GM19452 (cell line): ENCODE results near the gene MYO15A.

Source experiments
- ATAC-seq: cut with Tn5 transposase; IDR thresholded peaks from one replicate; pipeline ENCODE4 v1.9.1; 2021; ENCODE audit not compliant: unreplicated experiment

The MYO15A gene

GRCh38 chr17:18182978-18183333 is 74.4 kb downstream of the MYO15A start:
- ATAC-seq, result peak; percentile 39

- peak; percentile 76 for ATAC-seq
Observed at GRCh38 chr17:18183334-18184142, 75.0 kb downstream of the MYO15A start, which contains the start of gene ALKBH5. Gene ALKBH5, plus strand, starts transcription at chr17:18183828. Its CDS starts 416 bp downstream, at chr17:18184244.

- ATAC-seq, result no peak
Observed at GRCh38 chr17:18184143-18185031, 75.8 kb downstream of the MYO15A start.

- ATAC-seq, result no peak
Observed at GRCh38 chr17:18185391-18185790, 76.8 kb downstream of the MYO15A start.

- no peak for ATAC-seq
Observed at GRCh38 chr17:18185832-18186626, 77.5 kb downstream of the MYO15A start.

- no peak for ATAC-seq
Observed at GRCh38 chr17:18186627-18186982, 78.0 kb downstream of the MYO15A start.

GRCh38 chr17:18187226-18187625 is 78.7 kb downstream of the MYO15A start:
- ATAC-seq, result no peak

GRCh38 chr17:18187821-18188761 is 79.5 kb downstream of the MYO15A start:
- ATAC-seq, result no peak

GRCh38 chr17:18190628-18191235 is 82.2 kb downstream of the MYO15A start:
- ATAC-seq, result no peak

GRCh38 chr17:18191236-18191667 is 82.7 kb downstream of the MYO15A start:
- ATAC-seq, result no peak

GRCh38 chr17:18191967-18192366 is 83.4 kb downstream of the MYO15A start:
- ATAC-seq, result no peak

GRCh38 chr17:18194394-18194793 is 85.8 kb downstream of the MYO15A start:
- ATAC-seq, result no peak

- ATAC-seq, result no peak
Observed at GRCh38 chr17:18194804-18195203, 86.2 kb downstream of the MYO15A start.

- no peak for ATAC-seq
Observed at GRCh38 chr17:18195246-18195645, 86.7 kb downstream of the MYO15A start.

- no peak for ATAC-seq
Observed at GRCh38 chr17:18197535-18198194, 89.1 kb downstream of the MYO15A start.

- ATAC-seq, result no peak
Observed at GRCh38 chr17:18198530-18198929, 90.0 kb downstream of the MYO15A start.

GRCh38 chr17:18201108-18201507 is 92.6 kb downstream of the MYO15A start:
- ATAC-seq, result no peak

- ATAC-seq, result no peak
Observed at GRCh38 chr17:18203308-18203707, 94.8 kb downstream of the MYO15A start.

GRCh38 chr17:18205861-18206260 is 97.3 kb downstream of the MYO15A start:
- no peak for ATAC-seq
